HCT116 (cell line): ENCODE results near the gene MBL2. TPM values are rescaled to one million over a fixed set of nuclear protein-coding genes. Genes with fewer than 3 reads are reported as not detected.

Experiments used
- ATAC-seq: fragments of 200-7000 bp; cut with Tn5 transposase; 2 replicates; pipeline ENCODE4 v1.9.1; 2020; ENCODE audit warnings: mild to moderate bottlenecking, moderate library complexity
- BruUV-seq: library from RNA; stranded (reverse); fragments of 400-500 nt; replicated peaks from 2 replicates; lab custom pipeline; 2021; lab: Mats Ljungman, UMichigan
- CTCF ChIA-PET: fragments of 300-600 bp; sonication (Branson Sonifier 250); formaldehyde crosslinking; loops from one replicate; lab custom pipeline; 2021; ENCODE audit warnings: antibody characterized with exemption; lab: Charles Lee
- POLR2A ChIA-PET: fragments of 300-600, 350-600 bp; sonication (Branson Sonifier 250); formaldehyde crosslinking; loops from one replicate; lab custom pipeline; 2021; ENCODE audit warnings: antibody characterized with exemption; lab: Charles Lee
- RAD21 ChIA-PET, 2 experiments: fragments of 300-600 bp; sonication (Branson Sonifier 250); formaldehyde crosslinking; loops; one replicate each; lab custom pipeline; 2023; ENCODE audit warnings: low total read pairs in 2 of 2; ENCODE audit not compliant: uncharacterized antibody in 2 of 2, unreplicated experiment in 2 of 2, low non-redundant PET in 1 of 2; lab: Charles Lee
- DNase-seq: peaks from one replicate; pipeline ENCODE4 v3.0.0-alpha.2; 2010; ENCODE audit warnings: low read depth, low spot score
- H2AFZ ChIP-seq: fragments of 200-600 bp; shearing (Covaris generic), sonication (generic); 2 replicates; pipeline ENCODE4 v1.6.1; 2017; ENCODE audit warnings: low read depth, mixed run types, mixed read lengths, antibody characterized with exemption, low read length; ENCODE audit not compliant: poor library complexity, severe bottlenecking
- H3K27ac ChIP-seq: 2 replicates; pipeline ENCODE4 v1.5.1; 2012; ENCODE audit warnings: low read depth, low read length
- H3K27me3 ChIP-seq: fragments of 200-600 bp; sonication (generic); 2 replicates; pipeline ENCODE4 v1.6.1; 2016; ENCODE audit warnings: mixed run types, low read length, mixed read lengths; ENCODE audit not compliant: insufficient read depth
- H3K36me3 ChIP-seq, 2 experiments: fragments of 200-500 bp in 1 of 2; fragments of 200-600 bp in 1 of 2; sonication (Bioruptor generic) in 1 of 2; sonication (generic) in 1 of 2; 2 replicates each; pipeline versions ENCODE4 v1.5.1 to v1.6.1; 2014 to 2016; ENCODE audit warnings: low read length in 2 of 2, inconsistent platforms in 1 of 2, mixed read lengths in 1 of 2, mixed run types in 1 of 2; ENCODE audit not compliant: insufficient read depth in 2 of 2, control insufficient read depth in 1 of 2
- H3K4me1 ChIP-seq, 2 experiments: fragments of 200-600 bp in 1 of 2; sonication (generic) in 1 of 2; 2 replicates each; pipeline versions ENCODE4 v1.5.1 to v1.6.1; 2012 to 2017; ENCODE audit warnings: low read length in 2 of 2, inconsistent platforms in 1 of 2, mild to moderate bottlenecking in 1 of 2, mixed read lengths in 1 of 2, mixed run types in 1 of 2, moderate library complexity in 1 of 2; ENCODE audit not compliant: insufficient read depth in 2 of 2, control insufficient read depth in 1 of 2
- H3K4me2 ChIP-seq: fragments of 200-600 bp; sonication (generic); 2 replicates; pipeline ENCODE4 v1.6.1; 2017; ENCODE audit warnings: mixed run types, low read length, mixed read lengths
- H3K4me3 ChIP-seq, 2 experiments: fragments of 200-600 bp in 1 of 2; sonication (generic) in 1 of 2; replicated peaks in 1 of 2; 2 replicates each; pipeline ENCODE4 v1.5.1; 2011 to 2016; ENCODE audit warnings: low read length in 2 of 2, control low read depth in 1 of 2, low read depth in 1 of 2, mild to moderate bottlenecking in 1 of 2, mixed read lengths in 1 of 2, mixed run types in 1 of 2
- H3K79me2 ChIP-seq: fragments of 200-600 bp; sonication (generic); 2 replicates; pipeline ENCODE4 v1.6.1; 2017; ENCODE audit warnings: mild to moderate bottlenecking, mixed run types, low read length, moderate library complexity, mixed read lengths; ENCODE audit not compliant: insufficient read depth
- H3K9ac ChIP-seq: fragments of 200-600 bp; sonication (generic); 2 replicates; pipeline ENCODE4 v1.6.1; 2016; ENCODE audit warnings: low read length, mixed read lengths
- H3K9me2 ChIP-seq: fragments of 200-600 bp; sonication (generic), shearing (Covaris generic); 2 replicates; pipeline ENCODE4 v1.6.1; 2017; ENCODE audit warnings: mixed run types, mild to moderate bottlenecking, moderate library complexity; ENCODE audit not compliant: insufficient read depth
- H3K9me3 ChIP-seq, 2 experiments: fragments of 200-500 bp in 1 of 2; fragments of 200-600 bp in 1 of 2; sonication (Bioruptor generic) in 1 of 2; sonication (generic) in 1 of 2; 2 replicates each; pipeline ENCODE4 v1.6.1; 2014 to 2017; ENCODE audit warnings: low read length in 2 of 2, mixed read lengths in 2 of 2, inconsistent platforms in 1 of 2, low read depth in 1 of 2, mild to moderate bottlenecking in 1 of 2, mixed run types in 1 of 2, moderate library complexity in 1 of 2; ENCODE audit not compliant: control insufficient read depth in 1 of 2, insufficient read depth in 1 of 2
- H4K20me1 ChIP-seq: fragments of 200-600 bp; sonication (generic), shearing (Covaris generic); 2 replicates; pipeline ENCODE4 v1.6.1; 2017; ENCODE audit warnings: mixed run types, mild to moderate bottlenecking, moderate library complexity; ENCODE audit not compliant: insufficient read depth
- ELF1 ChIP-seq: IDR thresholded peaks from 2 replicates; pipeline ENCODE4 v1.6.1; 2012; ENCODE audit warnings: low read depth, borderline replicate concordance
- POLR2AphosphoS5 ChIP-seq: IDR thresholded peaks from 2 replicates; pipeline ENCODE4 v1.6.1; 2011; ENCODE audit warnings: mild to moderate bottlenecking, low read depth, low read length, moderate library complexity
- RAD21 ChIP-seq: IDR thresholded peaks from 2 replicates; pipeline ENCODE4 v1.6.1; 2012; ENCODE audit warnings: low read depth, mild to moderate bottlenecking
- intact Hi-C: fragments of 100-400 bp; cut with micrococcal nuclease; formaldehyde crosslinking; loops from 2 replicates; pipeline ENCODE4 v1.10.0; 2022
- total RNA-seq: library from RNA; stranded (reverse); gene quantifications from one replicate; pipeline ENCODE4 v1.2.1, GENCODE V29; 2021; ENCODE audit not compliant: unreplicated experiment
- TF ChIP-seq, protein P1 (sequence below), 3 experiments: fragments of 200-600 bp in 1 of 3; sonication (generic) in 1 of 3; IDR thresholded peaks in 2 of 3; conservative IDR thresholded peaks in 1 of 3; 2 replicates each; pipeline ENCODE4 v1.5.1; 2012 to 2017; ENCODE audit warnings: low read depth in 2 of 3, low read length in 2 of 3, antibody characterized with exemption in 1 of 3, borderline replicate concordance in 1 of 3, control low read depth in 1 of 3, mild to moderate bottlenecking in 1 of 3, mixed read lengths in 1 of 3, mixed run types in 1 of 3, moderate library complexity in 1 of 3; ENCODE audit not compliant: insufficient read depth in 1 of 3

The MBL2 gene
- total RNA-seq, 1 experiment from 2014 or later = not detected

DNA sequence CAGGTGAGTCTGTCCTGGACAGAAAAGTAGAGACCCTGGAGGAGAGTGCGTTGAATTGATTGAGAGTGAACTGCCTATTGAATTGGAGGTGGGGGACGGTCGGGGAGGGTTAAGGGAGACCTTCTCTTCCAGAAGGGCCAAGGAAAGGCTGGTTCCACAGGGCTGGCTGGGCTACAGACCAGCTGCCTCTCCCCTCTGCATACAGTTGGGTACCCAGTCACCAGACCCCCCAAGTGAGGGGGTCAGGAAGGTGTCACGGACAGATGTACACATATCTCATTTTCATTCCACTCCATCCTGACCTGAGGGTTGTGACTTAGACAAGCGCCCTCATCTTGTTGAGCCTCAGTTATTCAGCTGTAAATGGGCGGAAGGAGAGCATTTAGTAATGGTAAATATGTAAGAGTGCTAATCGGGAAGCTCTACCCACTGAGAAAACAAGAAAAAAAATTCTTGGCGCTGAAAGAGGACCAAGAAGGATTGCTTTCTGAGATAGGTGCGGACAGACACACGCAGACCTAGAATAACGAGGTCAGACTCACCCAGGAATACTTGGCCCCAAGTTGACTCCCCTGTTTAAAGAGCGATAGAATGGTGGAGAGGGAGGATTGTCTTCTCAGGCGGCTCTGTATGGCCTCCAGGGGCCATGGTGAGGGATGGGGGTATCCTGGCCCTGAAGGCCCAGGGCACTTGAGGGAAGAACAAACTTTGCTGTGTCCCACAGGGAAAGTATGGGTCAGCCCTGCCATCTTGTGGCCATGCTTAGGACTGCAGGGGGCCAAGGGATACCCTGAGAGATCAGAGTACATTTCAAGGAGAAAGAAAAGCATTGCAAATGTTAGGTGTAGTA is 7.2 kb upstream of the MBL2 start:
- ChIA-PET RAD21 (no interaction called here), CTCF (interaction anchor here (0.7 to 4.2 kb wide), 8 partner anchors 10 to 1715 kb away, joined by 3 to 31 read pairs (median 6); no protein-coding TSS in a partner anchor)
- ATAC-seq = peak; percentile 95
- no peaks in the 10 kb centered on the region for H3K9me2 ChIP-seq
- no peaks in the 10 kb centered on the region for H3K36me3 ChIP-seq
- intact Hi-C loops = loop anchor here (1.0 to 5.0 kb wide), 4 partner anchors 38 to 1777 kb away; no protein-coding TSS in a partner anchor
- H3K4me2 ChIP-seq = no peak overlapping the region
- BruUV-seq = no TSS peak
- no peaks in the 10 kb centered on the region for H3K9me3 ChIP-seq
- TF ChIP-seq ELF1 (no peak), RAD21 (peak; percentile 83), POLR2AphosphoS5 (no peak)
- TF ChIP-seq, protein P1, sequence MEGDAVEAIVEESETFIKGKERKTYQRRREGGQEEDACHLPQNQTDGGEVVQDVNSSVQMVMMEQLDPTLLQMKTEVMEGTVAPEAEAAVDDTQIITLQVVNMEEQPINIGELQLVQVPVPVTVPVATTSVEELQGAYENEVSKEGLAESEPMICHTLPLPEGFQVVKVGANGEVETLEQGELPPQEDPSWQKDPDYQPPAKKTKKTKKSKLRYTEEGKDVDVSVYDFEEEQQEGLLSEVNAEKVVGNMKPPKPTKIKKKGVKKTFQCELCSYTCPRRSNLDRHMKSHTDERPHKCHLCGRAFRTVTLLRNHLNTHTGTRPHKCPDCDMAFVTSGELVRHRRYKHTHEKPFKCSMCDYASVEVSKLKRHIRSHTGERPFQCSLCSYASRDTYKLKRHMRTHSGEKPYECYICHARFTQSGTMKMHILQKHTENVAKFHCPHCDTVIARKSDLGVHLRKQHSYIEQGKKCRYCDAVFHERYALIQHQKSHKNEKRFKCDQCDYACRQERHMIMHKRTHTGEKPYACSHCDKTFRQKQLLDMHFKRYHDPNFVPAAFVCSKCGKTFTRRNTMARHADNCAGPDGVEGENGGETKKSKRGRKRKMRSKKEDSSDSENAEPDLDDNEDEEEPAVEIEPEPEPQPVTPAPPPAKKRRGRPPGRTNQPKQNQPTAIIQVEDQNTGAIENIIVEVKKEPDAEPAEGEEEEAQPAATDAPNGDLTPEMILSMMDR (IDR thresholded peaks at IDR 0.05 in 2 of 3, conservative IDR thresholded peaks at IDR 0.05 in 1 of 3; ENCODE audit: borderline replicate concordance in 1 of 3, insufficient read depth in 1 of 3, low read depth in 2 of 3, low read length in 2 of 3) = peak; percentile 57 to 93 (median 90); a peak in 5 of 6 replicates
- TF ChIP-seq, all 23 proteins: peak for 2
- no peak overlapping the region for H3K9ac ChIP-seq
- no peaks in the 10 kb centered on the region for H3K27me3 ChIP-seq
- no peak overlapping the region for H3K4me3 ChIP-seq
- no peaks in the 10 kb centered on the region for H4K20me1 ChIP-seq
- POLR2A ChIA-PET = no interaction called here
- no peak overlapping the region for H3K27ac ChIP-seq
- peak; percentile 45 for DNase-seq
- no peaks in the 10 kb centered on the region for H3K79me2 ChIP-seq
- H2AFZ ChIP-seq = no peak overlapping the region
- H3K4me1 ChIP-seq = no peaks in the 10 kb centered on the region
